Measurements from ENCODE around the gene RPTOR. TPM values are rescaled to one million over a fixed set of nuclear protein-coding genes. Genes with fewer than 3 reads are reported as not detected.

RPTOR gene
- total and polyA plus RNA-seq, 10 of the 15 experiments (the other 5 are each of a cell fraction or from before 2014, with no cell fraction given) = 0.18 to 32.1 (median 7.8) TPM

GRCh38 chr17:81010935-81011334 is 466.3 kb downstream of the RPTOR start (continued):
- TF ChIP-seq, protein P1, sequence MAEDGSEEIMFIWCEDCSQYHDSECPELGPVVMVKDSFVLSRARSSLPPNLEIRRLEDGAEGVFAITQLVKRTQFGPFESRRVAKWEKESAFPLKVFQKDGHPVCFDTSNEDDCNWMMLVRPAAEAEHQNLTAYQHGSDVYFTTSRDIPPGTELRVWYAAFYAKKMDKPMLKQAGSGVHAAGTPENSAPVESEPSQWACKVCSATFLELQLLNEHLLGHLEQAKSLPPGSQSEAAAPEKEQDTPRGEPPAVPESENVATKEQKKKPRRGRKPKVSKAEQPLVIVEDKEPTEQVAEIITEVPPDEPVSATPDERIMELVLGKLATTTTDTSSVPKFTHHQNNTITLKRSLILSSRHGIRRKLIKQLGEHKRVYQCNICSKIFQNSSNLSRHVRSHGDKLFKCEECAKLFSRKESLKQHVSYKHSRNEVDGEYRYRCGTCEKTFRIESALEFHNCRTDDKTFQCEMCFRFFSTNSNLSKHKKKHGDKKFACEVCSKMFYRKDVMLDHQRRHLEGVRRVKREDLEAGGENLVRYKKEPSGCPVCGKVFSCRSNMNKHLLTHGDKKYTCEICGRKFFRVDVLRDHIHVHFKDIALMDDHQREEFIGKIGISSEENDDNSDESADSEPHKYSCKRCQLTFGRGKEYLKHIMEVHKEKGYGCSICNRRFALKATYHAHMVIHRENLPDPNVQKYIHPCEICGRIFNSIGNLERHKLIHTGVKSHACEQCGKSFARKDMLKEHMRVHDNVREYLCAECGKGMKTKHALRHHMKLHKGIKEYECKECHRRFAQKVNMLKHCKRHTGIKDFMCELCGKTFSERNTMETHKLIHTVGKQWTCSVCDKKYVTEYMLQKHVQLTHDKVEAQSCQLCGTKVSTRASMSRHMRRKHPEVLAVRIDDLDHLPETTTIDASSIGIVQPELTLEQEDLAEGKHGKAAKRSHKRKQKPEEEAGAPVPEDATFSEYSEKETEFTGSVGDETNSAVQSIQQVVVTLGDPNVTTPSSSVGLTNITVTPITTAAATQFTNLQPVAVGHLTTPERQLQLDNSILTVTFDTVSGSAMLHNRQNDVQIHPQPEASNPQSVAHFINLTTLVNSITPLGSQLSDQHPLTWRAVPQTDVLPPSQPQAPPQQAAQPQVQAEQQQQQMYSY (CRISPR knock-in tag; IDR thresholded peaks at IDR 0.05) = no peak
- TF ChIP-seq, protein P2, sequence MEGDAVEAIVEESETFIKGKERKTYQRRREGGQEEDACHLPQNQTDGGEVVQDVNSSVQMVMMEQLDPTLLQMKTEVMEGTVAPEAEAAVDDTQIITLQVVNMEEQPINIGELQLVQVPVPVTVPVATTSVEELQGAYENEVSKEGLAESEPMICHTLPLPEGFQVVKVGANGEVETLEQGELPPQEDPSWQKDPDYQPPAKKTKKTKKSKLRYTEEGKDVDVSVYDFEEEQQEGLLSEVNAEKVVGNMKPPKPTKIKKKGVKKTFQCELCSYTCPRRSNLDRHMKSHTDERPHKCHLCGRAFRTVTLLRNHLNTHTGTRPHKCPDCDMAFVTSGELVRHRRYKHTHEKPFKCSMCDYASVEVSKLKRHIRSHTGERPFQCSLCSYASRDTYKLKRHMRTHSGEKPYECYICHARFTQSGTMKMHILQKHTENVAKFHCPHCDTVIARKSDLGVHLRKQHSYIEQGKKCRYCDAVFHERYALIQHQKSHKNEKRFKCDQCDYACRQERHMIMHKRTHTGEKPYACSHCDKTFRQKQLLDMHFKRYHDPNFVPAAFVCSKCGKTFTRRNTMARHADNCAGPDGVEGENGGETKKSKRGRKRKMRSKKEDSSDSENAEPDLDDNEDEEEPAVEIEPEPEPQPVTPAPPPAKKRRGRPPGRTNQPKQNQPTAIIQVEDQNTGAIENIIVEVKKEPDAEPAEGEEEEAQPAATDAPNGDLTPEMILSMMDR (IDR thresholded peaks at IDR 0.05 in 2 of 3, conservative IDR thresholded peaks at IDR 0.05 in 1 of 3; ENCODE audit: control insufficient read depth in 2 of 3, extremely low read depth in 1 of 3, insufficient read depth in 1 of 3, low read depth in 3 of 3, low read length in 3 of 3) = no peak
- TF ChIP-seq SMC3 (IDR thresholded peaks at IDR 0.05; ENCODE audit: borderline replicate concordance, low read length) (no peak), DPF2 (IDR thresholded peaks at IDR 0.05) (no peak), TCF3 (IDR thresholded peaks at IDR 0.05; ENCODE audit: borderline replicate concordance, insufficient read depth, low read depth, low read length) (no peak)

DNA sequence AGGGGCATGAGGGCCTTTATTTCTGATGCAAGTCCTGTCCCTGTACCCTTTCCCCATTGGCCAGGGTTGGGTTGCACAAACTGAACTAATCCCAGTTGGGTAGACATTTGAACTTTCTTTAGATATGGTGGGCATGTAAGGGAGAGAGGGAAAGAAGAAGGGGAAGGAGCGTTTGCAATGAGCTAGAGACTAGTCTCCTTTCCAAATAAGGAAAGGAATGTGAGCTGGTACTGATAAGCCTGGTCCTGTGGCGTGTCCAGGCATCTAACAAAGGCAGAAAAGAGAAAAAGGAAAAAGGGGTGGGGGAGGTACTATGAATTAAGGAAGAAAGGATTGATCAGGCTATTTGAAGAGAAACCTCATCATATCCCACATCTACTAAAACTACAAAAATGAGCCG is 467.3 kb downstream of the RPTOR start:
- RAD21 ChIA-PET (ENCODE audit: unreplicated experiment) = no interaction called here
- no peaks in the 10 kb centered on the region for H4K20me1 ChIP-seq (ENCODE audit: control insufficient read depth, insufficient read depth)
- ATAC-seq (no peak), FAIRE-seq (no peak), DNase-seq (ENCODE audit: low read depth, low spot score) (no peak)
- H3K9me3 ChIP-seq (replicated peaks; ENCODE audit: control insufficient read depth, insufficient read depth, low read length) = no peaks in the 10 kb centered on the region; the same call in 1 of the 3 replicates
- no peaks in the 10 kb centered on the region for H3K36me3 ChIP-seq (ENCODE audit: control insufficient read depth in 2 of 2, insufficient read depth in 2 of 2, low read length in 1 of 2)
- POLR2A ChIA-PET = no interaction called here
- no peak overlapping the region for H3K4me3 ChIP-seq
- H3K9ac ChIP-seq (ENCODE audit: control insufficient read depth, insufficient read depth, low read length) = no peak overlapping the region
- no peak overlapping the region for H3K4me2 ChIP-seq (ENCODE audit: control insufficient read depth, insufficient read depth)
- in situ Hi-C loops (cut with MboI) (loop anchor here (25.0 kb wide), 1 partner anchor 225 kb away; the partner anchor contains the start of genes NDUFAF8 and TEPSIN), intact Hi-C loops (cut with micrococcal nuclease; ENCODE audit: unreplicated experiment) (no loop called here)
- SMC1A ChIA-PET (ENCODE audit: uncharacterized antibody, unreplicated experiment) = no interaction called here
- no peak overlapping the region for H3K27ac ChIP-seq (ENCODE audit: control insufficient read depth, insufficient read depth)
- H3K79me2 ChIP-seq (ENCODE audit: control insufficient read depth, insufficient read depth, low read length) = no peaks in the 10 kb centered on the region
- CTCF ChIA-PET = no interaction called here
- no peaks in the 10 kb centered on the region for H3K4me1 ChIP-seq (ENCODE audit: control insufficient read depth, insufficient read depth, low read length)
- no TSS peak for BruUV-seq (replicated peaks)
- peaks cover 0 to 2% of the 10 kb centered on the region in 2 experiments; a peak in 1 of 4 replicates for H3K27me3 ChIP-seq (replicated peaks in 1 of 2; ENCODE audit: control insufficient read depth in 2 of 2, insufficient read depth in 2 of 2, low read length in 1 of 2)
- WGBS (ENCODE audit: insufficient coverage, insufficient replicate concordance, low lambda C conversion rate, missing lambda C conversion rate) = 10% methylated on average over 3 of the region's 3 CpGs
- H2AFZ ChIP-seq (ENCODE audit: control insufficient read depth, low read depth, low read length) = no peak overlapping the region
- TF ChIP-seq HCFC1 (IDR thresholded peaks at IDR 0.05; ENCODE audit: low read length) = no peak
- TF ChIP-seq RUNX3 (IDR thresholded peaks at IDR 0.05; ENCODE audit: low read length) = no peak
- TF ChIP-seq MXI1 (IDR thresholded peaks at IDR 0.05; ENCODE audit: low read depth, low read length) = no peak
- no peak for TF ChIP-seq YBX1 (IDR thresholded peaks at IDR 0.05)
- no peak for TF ChIP-seq NFYB (IDR thresholded peaks at IDR 0.05; ENCODE audit: insufficient read depth, low read depth, low read length)
- TF ChIP-seq SMARCA5 (IDR thresholded peaks at IDR 0.05) = no peak
- TF ChIP-seq BCL3 (IDR thresholded peaks at IDR 0.05; ENCODE audit: borderline replicate concordance, insufficient read depth, low read depth, low read length, poor library complexity, severe bottlenecking) = no peak
- no peak for TF ChIP-seq E2F4 (IDR thresholded peaks at IDR 0.05; ENCODE audit: low read depth, low read length)
- TF ChIP-seq STAT1 (conservative IDR thresholded peaks at IDR 0.05) = no peak
